ENCODE measurements around the gene CRABP2. TPM values are rescaled to one million over a fixed set of nuclear protein-coding genes. Genes with fewer than 3 reads are reported as not detected.

The CRABP2 gene
- total RNA-seq, 1 experiment from 2014 or later = 1.9 TPM

- TF ChIP-seq CTCF (IDR thresholded peaks at IDR 0.05; ENCODE audit: unreplicated experiment) = peak; percentile 98
- intact Hi-C loops (cut with micrococcal nuclease) = loop anchor here (1.0 kb wide), 1 partner anchor 30 kb away; no protein-coding TSS in a partner anchor
- H3K9me3 Mint-ChIP-seq (ENCODE audit: unreplicated experiment) = no peaks in the 10 kb centered on the region
- peaks cover 18% of the 10 kb centered on the region for H3K36me3 Mint-ChIP-seq (ENCODE audit: insufficient read depth, unreplicated experiment)
- peaks cover 36% of the 10 kb centered on the region for H3K4me1 Mint-ChIP-seq (ENCODE audit: insufficient read depth, unreplicated experiment)
- H3K4me3 Mint-ChIP-seq (ENCODE audit: unreplicated experiment) = peak overlapping the region; percentile 30
- H3K27me3 Mint-ChIP-seq (ENCODE audit: insufficient read depth, unreplicated experiment) = no peaks in the 10 kb centered on the region
- H3K27ac Mint-ChIP-seq (ENCODE audit: low read depth, unreplicated experiment) = no peak overlapping the region
- CTCF ChIA-PET = interaction anchor here (0.5 to 13.0 kb wide), 44 partner anchors 7 to 501 kb away, joined by 3 to 552 read pairs (median 5); partner anchors contain the start of genes BCAN, CRABP2, HAPLN2 and ISG20L2
- POLR2A ChIA-PET = interaction anchor here (0.6 to 0.7 kb wide), 2 partner anchors 64 to 69 kb away, joined by 3 read pairs; no protein-coding TSS in a partner anchor
- no TSS peak for BruUV-seq (replicated peaks)
- DNase-seq (ENCODE audit: unreplicated experiment) = peak; percentile 64
Observed at GRCh38 chr1:156656806-156657740, 48.3 kb downstream of the CRABP2 start.

- TF ChIP-seq CTCF (IDR thresholded peaks at IDR 0.05; ENCODE audit: unreplicated experiment) = no peak
- Mint-ChIP-seq H3K27me3 (ENCODE audit: insufficient read depth, unreplicated experiment) (no peaks in the 10 kb centered on the region), H3K4me3 (ENCODE audit: unreplicated experiment) (no peak overlapping the region), H3K9me3 (ENCODE audit: unreplicated experiment) (no peaks in the 10 kb centered on the region), H3K36me3 (ENCODE audit: insufficient read depth, unreplicated experiment) (peaks cover 18% of the 10 kb centered on the region), H3K4me1 (ENCODE audit: insufficient read depth, unreplicated experiment) (peaks cover 28% of the 10 kb centered on the region), H3K27ac (ENCODE audit: low read depth, unreplicated experiment) (no peak overlapping the region)
- DNase-seq (ENCODE audit: unreplicated experiment) = no peak
- ChIA-PET CTCF (interaction anchor here (0.5 to 13.0 kb wide), 13 partner anchors 6 to 500 kb away, joined by 3 to 552 read pairs (median 7); partner anchors contain the start of genes BCAN, HAPLN2 and NES), POLR2A (interaction anchor here (0.6 kb wide), 1 partner anchor 71 kb away, joined by 3 read pairs; no protein-coding TSS in a partner anchor)
- BruUV-seq (replicated peaks) = no TSS peak
- intact Hi-C loops (cut with micrococcal nuclease) = no loop called here
Observed at GRCh38 chr1:156655904-156656516, 49.4 kb downstream of the CRABP2 start.

- CTCF ChIA-PET = interaction anchor here (0.5 to 13.0 kb wide), 11 partner anchors 11 to 269 kb away, joined by 3 to 552 read pairs (median 6); partner anchors contain the start of genes BCAN, HAPLN2, MEF2D and NES
- intact Hi-C loops (cut with micrococcal nuclease) = no loop called here
- POLR2A ChIA-PET = interaction anchor here (0.6 to 0.7 kb wide), 2 partner anchors 9 to 71 kb away, joined by 3 read pairs; no protein-coding TSS in a partner anchor
- no peak for TF ChIP-seq CTCF (IDR thresholded peaks at IDR 0.05; ENCODE audit: unreplicated experiment)
- Mint-ChIP-seq H3K27ac (ENCODE audit: low read depth, unreplicated experiment) (no peak overlapping the region), H3K27me3 (ENCODE audit: insufficient read depth, unreplicated experiment) (no peaks in the 10 kb centered on the region), H3K4me3 (ENCODE audit: unreplicated experiment) (no peak overlapping the region), H3K36me3 (ENCODE audit: insufficient read depth, unreplicated experiment) (peaks cover 18% of the 10 kb centered on the region), H3K4me1 (ENCODE audit: insufficient read depth, unreplicated experiment) (peaks cover 23% of the 10 kb centered on the region), H3K9me3 (ENCODE audit: unreplicated experiment) (no peaks in the 10 kb centered on the region)
- BruUV-seq (replicated peaks) = no TSS peak
- DNase-seq (ENCODE audit: unreplicated experiment) = no peak
Observed at GRCh38 chr1:156655151-156655903, 50.1 kb downstream of the CRABP2 start.
